HG02970 (cell line): ENCODE data around the gene ZEB2.

Experiments used
- ATAC-seq: cut with Tn5 transposase; IDR thresholded peaks from one replicate; pipeline ENCODE4 v1.9.1; 2021; ENCODE audit warnings: mild to moderate bottlenecking, moderate library complexity, moderate number of reproducible peaks; ENCODE audit not compliant: unreplicated experiment, low FRiP score

ZEB2 gene

GRCh38 chr2:144498277-144498676, 21.6 kb downstream of the ZEB2 start:
- no peak for ATAC-seq

- ATAC-seq: no peak
These were observed 22.8 kb downstream of the ZEB2 start for GRCh38 chr2:144496977-144497598.

- no peak for ATAC-seq
These were observed 23.6 kb downstream of the ZEB2 start for GRCh38 chr2:144496092-144496976.

GRCh38 chr2:144495227-144496091, 24.5 kb downstream of the ZEB2 start:
- no peak for ATAC-seq

- no peak for ATAC-seq
These were observed 26.7 kb downstream of the ZEB2 start for GRCh38 chr2:144493027-144493809.

- ATAC-seq: no peak
These were observed 29.1 kb downstream of the ZEB2 start for GRCh38 chr2:144490857-144491256.

GRCh38 chr2:144490017-144490416, 29.9 kb downstream of the ZEB2 start:
- no peak for ATAC-seq

GRCh38 chr2:144489315-144489916, 30.5 kb downstream of the ZEB2 start:
- ATAC-seq: no peak

GRCh38 chr2:144484201-144484948, 35.5 kb downstream of the ZEB2 start:
- ATAC-seq: no peak

- ATAC-seq: no peak
These were observed 38.3 kb downstream of the ZEB2 start for GRCh38 chr2:144481666-144482065.

GRCh38 chr2:144481109-144481508, 38.8 kb downstream of the ZEB2 start:
- ATAC-seq: no peak

- ATAC-seq: no peak
These were observed 39.6 kb downstream of the ZEB2 start for GRCh38 chr2:144480285-144480684.

GRCh38 chr2:144479659-144480058, 40.3 kb downstream of the ZEB2 start:
- no peak for ATAC-seq

GRCh38 chr2:144479138-144479537, 40.8 kb downstream of the ZEB2 start:
- no peak for ATAC-seq

GRCh38 chr2:144477957-144478311, 42.0 kb downstream of the ZEB2 start:
- ATAC-seq: no peak

- no peak for ATAC-seq
These were observed 42.5 kb downstream of the ZEB2 start for GRCh38 chr2:144477281-144477956.

GRCh38 chr2:144476682-144477081, 43.2 kb downstream of the ZEB2 start:
- ATAC-seq: no peak

GRCh38 chr2:144475569-144476275, 44.2 kb downstream of the ZEB2 start:
- ATAC-seq: no peak
